HG02642 (cell line): ENCODE measurements around the gene LHX4.
A peak's percentile ranks its signal among the peaks of the same experiment; 100 is the strongest.
"Not testable (repeated sequence)": the region's sequence is repeated elsewhere in the genome, so short reads cannot be mapped to it uniquely, and the experiment has no call there.

Source experiments
- ATAC-seq: cut with Tn5 transposase; IDR thresholded peaks from one replicate; pipeline ENCODE4 v1.9.1; 2021; ENCODE audit warnings: mild to moderate bottlenecking; ENCODE audit not compliant: unreplicated experiment, poor library complexity

The LHX4 gene

GRCh38 chr1:180196436-180197003 is 33.5 kb upstream of the LHX4 start:
- no peak for ATAC-seq

GRCh38 chr1:180197231-180197630 is 32.8 kb upstream of the LHX4 start:
- ATAC-seq: no peak

- no peak for ATAC-seq
Observed at GRCh38 chr1:180198196-180198595, 31.9 kb upstream of the LHX4 start.

GRCh38 chr1:180198611-180199010 is 31.5 kb upstream of the LHX4 start:
- ATAC-seq: no peak

GRCh38 chr1:180199018-180199417 is 31.0 kb upstream of the LHX4 start:
- no peak for ATAC-seq

- ATAC-seq: no peak
Observed at GRCh38 chr1:180201451-180202200, 28.4 kb upstream of the LHX4 start.

GRCh38 chr1:180202588-180202987 is 27.5 kb upstream of the LHX4 start:
- not testable (repeated sequence) for ATAC-seq

GRCh38 chr1:180204231-180204630 is 25.8 kb upstream of the LHX4 start:
- ATAC-seq: no peak

GRCh38 chr1:180206581-180206980 is 23.5 kb upstream of the LHX4 start:
- no peak for ATAC-seq

GRCh38 chr1:180208264-180208663 is 21.8 kb upstream of the LHX4 start:
- ATAC-seq: no peak

GRCh38 chr1:180210008-180210620 is 19.9 kb upstream of the LHX4 start:
- no peak for ATAC-seq

- no peak for ATAC-seq
Observed at GRCh38 chr1:180211156-180211859, 18.8 kb upstream of the LHX4 start.

- no peak for ATAC-seq
Observed at GRCh38 chr1:180211860-180212229, 18.2 kb upstream of the LHX4 start.

GRCh38 chr1:180213401-180214170 is 16.5 kb upstream of the LHX4 start:
- ATAC-seq: peak; percentile 45

GRCh38 chr1:180215856-180216625 is 14.0 kb upstream of the LHX4 start:
- no peak for ATAC-seq

- no peak for ATAC-seq
Observed at GRCh38 chr1:180217006-180217405, 13.1 kb upstream of the LHX4 start.

GRCh38 chr1:180218806-180219765 is 11.0 kb upstream of the LHX4 start:
- ATAC-seq: no peak

- no peak for ATAC-seq
Observed at GRCh38 chr1:180219776-180220175, 10.3 kb upstream of the LHX4 start.

- ATAC-seq: no peak
Observed at GRCh38 chr1:180221462-180221861, 8.6 kb upstream of the LHX4 start.
